ENCODE data around the gene UBXN10.

UBXN10 gene

GRCh38 chr1:20200966-20201365, 15.1 kb downstream of the UBXN10 start:
- peaks cover 2% of the 10 kb centered on the region; the same call in 1 of the 2 replicates for H3K27me3 ChIP-seq (replicated peaks; ENCODE audit: control insufficient read depth, insufficient read depth, low read length)
- no peak for DNase-seq (ENCODE audit: extremely low read depth, insufficient read length)
- no peaks in the 10 kb centered on the region for H3K36me3 ChIP-seq (ENCODE audit: control insufficient read depth, insufficient read depth, low read length)

GRCh38 chr1:20202166-20202565, 16.3 kb downstream of the UBXN10 start:
- no peak for DNase-seq (ENCODE audit: extremely low read depth, insufficient read length)
- Histone ChIP-seq H3K27me3 (replicated peaks; ENCODE audit: control insufficient read depth, insufficient read depth, low read length) (peaks cover 2% of the 10 kb centered on the region; the same call in 1 of the 2 replicates), H3K4me3 (replicated peaks; ENCODE audit: low read depth, low read length) (no peak overlapping the region), H3K36me3 (ENCODE audit: control insufficient read depth, insufficient read depth, low read length) (no peaks in the 10 kb centered on the region)
- TF ChIP-seq CTCF (IDR thresholded peaks at IDR 0.05; ENCODE audit: insufficient read depth, low read length, poor library complexity, severe bottlenecking): no peak

More at GRCh38 chr1:20200966-20201365, 15.1 kb downstream of the UBXN10 start:
- H3K4me3 ChIP-seq (replicated peaks; ENCODE audit: low read depth, low read length): no peak overlapping the region
- no peak for TF ChIP-seq CTCF (IDR thresholded peaks at IDR 0.05; ENCODE audit: insufficient read depth, low read length, poor library complexity, severe bottlenecking)

GRCh38 chr1:20207546-20207945, 21.6 kb downstream of the UBXN10 start:
- TF ChIP-seq CTCF (IDR thresholded peaks at IDR 0.05; ENCODE audit: insufficient read depth, low read length, poor library complexity, severe bottlenecking): no peak
- no peaks in the 10 kb centered on the region for H3K36me3 ChIP-seq (ENCODE audit: control insufficient read depth, insufficient read depth, low read length)
- no peak for DNase-seq (ENCODE audit: extremely low read depth, insufficient read length)
- H3K27me3 ChIP-seq (replicated peaks; ENCODE audit: control insufficient read depth, insufficient read depth, low read length): no peaks in the 10 kb centered on the region; the same call in 1 of the 2 replicates
- H3K4me3 ChIP-seq (replicated peaks; ENCODE audit: low read depth, low read length): no peak overlapping the region

GRCh38 chr1:20209471-20209870, 23.6 kb downstream of the UBXN10 start:
- no peak for TF ChIP-seq CTCF (IDR thresholded peaks at IDR 0.05; ENCODE audit: insufficient read depth, low read length, poor library complexity, severe bottlenecking)
- DNase-seq (ENCODE audit: extremely low read depth, insufficient read length): no peak
- H3K4me3 ChIP-seq (replicated peaks; ENCODE audit: low read depth, low read length): no peak overlapping the region
- no peaks in the 10 kb centered on the region for H3K36me3 ChIP-seq (ENCODE audit: control insufficient read depth, insufficient read depth, low read length)
- no peaks in the 10 kb centered on the region for H3K27me3 ChIP-seq (replicated peaks; ENCODE audit: control insufficient read depth, insufficient read depth, low read length)

GRCh38 chr1:20210736-20211460, 25.0 kb downstream of the UBXN10 start:
- no peak for DNase-seq (ENCODE audit: extremely low read depth, insufficient read length)
- Histone ChIP-seq H3K4me3 (replicated peaks; ENCODE audit: low read depth, low read length) (no peak overlapping the region), H3K36me3 (ENCODE audit: control insufficient read depth, insufficient read depth, low read length) (no peaks in the 10 kb centered on the region), H3K27me3 (replicated peaks; ENCODE audit: control insufficient read depth, insufficient read depth, low read length) (no peaks in the 10 kb centered on the region)
- TF ChIP-seq CTCF (IDR thresholded peaks at IDR 0.05; ENCODE audit: insufficient read depth, low read length, poor library complexity, severe bottlenecking): no peak

All from GM06990 (cell line).